GM23338 (cell line): ENCODE measurements around the gene STXBP5. TPM values are rescaled to one million over a fixed set of nuclear protein-coding genes. Genes with fewer than 3 reads are reported as not detected.

Experiments used
- ATAC-seq: fragments of 200-7000 bp; cut with Tn5 transposase; 3 replicates; pipeline ENCODE4 v1.9.1; 2020
- DNase-seq: peaks from one replicate; pipeline ENCODE4 v3.0.0-alpha.2; 2015; ENCODE audit warnings: low spot score
- H2AFZ ChIP-seq: fragments of 200-600 bp; sonication (generic); 2 replicates; pipeline ENCODE4 v1.8.0; 2016; ENCODE audit warnings: antibody characterized with exemption, mild to moderate bottlenecking, moderate library complexity
- H3F3A ChIP-seq: fragments of 200-600 bp; sonication (generic); replicated peaks from 2 replicates; pipeline ENCODE4 v1.8.0; 2017; ENCODE audit warnings: antibody characterized with exemption, mixed run types, low read depth
- H3K27ac ChIP-seq: fragments of 200-600 bp; sonication (generic); 2 replicates; pipeline ENCODE4 v1.6.1; 2016; ENCODE audit warnings: low read depth
- H3K27me3 ChIP-seq: fragments of 200-600 bp; sonication (generic); 2 replicates; pipeline ENCODE4 v1.8.0; 2016; ENCODE audit warnings: mild to moderate bottlenecking, mixed run types, moderate library complexity; ENCODE audit not compliant: insufficient read depth
- H3K36me3 ChIP-seq: fragments of 200-600 bp; sonication (generic); 2 replicates; pipeline ENCODE4 v1.8.0; 2016; ENCODE audit warnings: mild to moderate bottlenecking; ENCODE audit not compliant: insufficient read depth
- H3K4me1 ChIP-seq: fragments of 200-600 bp; sonication (generic); 2 replicates; pipeline ENCODE4 v1.8.0; 2016; ENCODE audit warnings: mild to moderate bottlenecking, moderate library complexity; ENCODE audit not compliant: insufficient read depth
- H3K4me2 ChIP-seq: fragments of 200-600 bp; sonication (generic); 2 replicates; pipeline ENCODE4 v1.7.1; 2017; ENCODE audit warnings: mixed run types
- H3K4me3 ChIP-seq: fragments of 200-600 bp; sonication (generic); 2 replicates; pipeline ENCODE4 v1.6.1; 2016; ENCODE audit warnings: mixed run types
- H3K79me2 ChIP-seq: fragments of 200-600 bp; sonication (generic); replicated peaks from 2 replicates; pipeline ENCODE4 v1.8.0; 2017; ENCODE audit warnings: mild to moderate bottlenecking; ENCODE audit not compliant: insufficient read depth
- H3K9me2 ChIP-seq: fragments of 200-600 bp; sonication (generic); 2 replicates; pipeline ENCODE4 v1.8.0; 2017; ENCODE audit not compliant: insufficient read depth
- H4K20me1 ChIP-seq: fragments of 200-600 bp; sonication (generic); replicated peaks from 2 replicates; pipeline ENCODE4 v1.8.0; 2017; ENCODE audit warnings: mild to moderate bottlenecking; ENCODE audit not compliant: insufficient read depth
- H3K27ac Mint-ChIP-seq: 2 replicates; pipeline ENCODE4 v1.8.0; 2020; ENCODE audit warnings: inconsistent platforms, mild to moderate bottlenecking, moderate library complexity, mixed read lengths
- H3K27me3 Mint-ChIP-seq: 3 replicates; pipeline ENCODE4 v1.8.0; 2022; ENCODE audit warnings: low read depth, mild to moderate bottlenecking, moderate library complexity, mixed read lengths, inconsistent platforms; ENCODE audit not compliant: insufficient read depth, poor library complexity
- H3K36me3 Mint-ChIP-seq: 3 replicates; pipeline ENCODE4 v1.8.0; 2021; ENCODE audit warnings: low read depth, mild to moderate bottlenecking, inconsistent platforms, moderate library complexity, mixed read lengths
- H3K4me1 Mint-ChIP-seq: 3 replicates; pipeline ENCODE4 v1.8.0; 2020; ENCODE audit warnings: mild to moderate bottlenecking, inconsistent platforms, mixed read lengths
- H3K4me3 Mint-ChIP-seq: 3 replicates; pipeline ENCODE4 v1.8.0; 2021; ENCODE audit warnings: moderate library complexity, mild to moderate bottlenecking, inconsistent platforms, mixed read lengths
- H3K9me3 Mint-ChIP-seq: 3 replicates; pipeline ENCODE4 v1.8.0; 2020; ENCODE audit warnings: moderate library complexity, mild to moderate bottlenecking, inconsistent platforms, mixed read lengths
- CREB1 ChIP-seq: fragments of 250-450 bp; sonication (Bioruptor Pico); IDR thresholded peaks from 2 replicates; pipeline ENCODE4 v1.5.0; 2020; ENCODE audit warnings: low read depth, mild to moderate bottlenecking, moderate library complexity
- POLR2AphosphoS5 ChIP-seq: IDR thresholded peaks from 2 replicates; pipeline ENCODE4 v1.6.1; 2016; ENCODE audit warnings: antibody characterized with exemption, low read depth
- ZNF114 ChIP-seq: fragments of 250-450 bp; sonication (Bioruptor Pico); IDR thresholded peaks from 2 replicates; pipeline ENCODE4 v1.5.0; 2020; ENCODE audit warnings: mild to moderate bottlenecking, moderate library complexity
- polyA plus RNA-seq: library from polyadenylated mRNA; unstranded; fragments of >200 nt; fragmentation: Nextera tagmentation; extraction: Ambion mirVana; gene quantifications from 2 replicates; pipeline ENCODE4 v1.2.1, GENCODE V29; 2016
- total RNA-seq: library from RNA; depleted of rRNA; stranded (reverse); fragments of >200 nt; shearing (Covaris generic); gene quantifications from 2 replicates; pipeline ENCODE4 v1.2.3, GENCODE V29; 2014
- TF ChIP-seq, protein P1 (sequence below): IDR thresholded peaks from one replicate; pipeline ENCODE4 v1.6.1; 2018; ENCODE audit warnings: antibody characterized with exemption; ENCODE audit not compliant: unreplicated experiment
- TF ChIP-seq, protein P2 (sequence below): fragments of 250-450 bp; sonication (Bioruptor Pico); IDR thresholded peaks from 2 replicates; pipeline ENCODE4 v1.5.0; 2020; ENCODE audit warnings: mild to moderate bottlenecking, moderate library complexity

STXBP5 gene
- total and polyA plus RNA-seq, 2 experiments from 2014 or later, result 3.9 to 17.8 TPM

DNA sequence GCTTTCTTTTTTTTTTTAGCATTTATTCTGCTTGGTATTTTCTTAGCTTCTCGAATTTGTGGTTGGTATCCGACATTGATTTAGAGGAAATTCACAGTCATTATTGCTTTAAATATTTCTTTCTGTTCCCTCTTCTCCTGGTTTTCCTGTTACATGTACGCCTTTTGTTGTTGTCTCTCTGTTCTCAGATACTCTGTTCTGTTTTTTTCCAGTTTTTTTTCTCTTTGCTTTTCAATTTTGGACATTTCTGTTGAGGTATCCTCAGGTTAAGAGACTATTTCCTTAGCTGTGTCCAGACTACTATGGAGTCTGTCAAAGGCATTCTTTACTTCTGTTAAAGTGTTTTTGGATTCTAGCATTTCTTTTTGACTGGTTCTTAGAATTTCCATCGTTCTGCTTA, 17.5 kb downstream of the STXBP5 start:
- H3K79me2 ChIP-seq, result peaks cover 41% of the 10 kb centered on the region
- H3K9me3 Mint-ChIP-seq, result no peaks in the 10 kb centered on the region

More for the DNA sequence above, 17.5 kb downstream of the STXBP5 start:
- H3K4me1 Mint-ChIP-seq, result peaks cover 13% of the 10 kb centered on the region
- no peak for DNase-seq
- peak overlapping the region; percentile 86; the same call in 1 of the 2 replicates for H3K27ac Mint-ChIP-seq
- Histone ChIP-seq H3K4me1 (no peaks in the 10 kb centered on the region; the same call in 1 of the 2 replicates), H3F3A (no peaks in the 10 kb centered on the region), H2AFZ (no peak overlapping the region), H4K20me1 (no peaks in the 10 kb centered on the region), H3K27me3 (no peaks in the 10 kb centered on the region), H3K4me3 (no peak overlapping the region), H3K9me2 (no peaks in the 10 kb centered on the region), H3K27ac (no peak overlapping the region), H3K36me3 (no peaks in the 10 kb centered on the region), H3K4me2 (no peak overlapping the region)
- TF ChIP-seq, protein P1, sequence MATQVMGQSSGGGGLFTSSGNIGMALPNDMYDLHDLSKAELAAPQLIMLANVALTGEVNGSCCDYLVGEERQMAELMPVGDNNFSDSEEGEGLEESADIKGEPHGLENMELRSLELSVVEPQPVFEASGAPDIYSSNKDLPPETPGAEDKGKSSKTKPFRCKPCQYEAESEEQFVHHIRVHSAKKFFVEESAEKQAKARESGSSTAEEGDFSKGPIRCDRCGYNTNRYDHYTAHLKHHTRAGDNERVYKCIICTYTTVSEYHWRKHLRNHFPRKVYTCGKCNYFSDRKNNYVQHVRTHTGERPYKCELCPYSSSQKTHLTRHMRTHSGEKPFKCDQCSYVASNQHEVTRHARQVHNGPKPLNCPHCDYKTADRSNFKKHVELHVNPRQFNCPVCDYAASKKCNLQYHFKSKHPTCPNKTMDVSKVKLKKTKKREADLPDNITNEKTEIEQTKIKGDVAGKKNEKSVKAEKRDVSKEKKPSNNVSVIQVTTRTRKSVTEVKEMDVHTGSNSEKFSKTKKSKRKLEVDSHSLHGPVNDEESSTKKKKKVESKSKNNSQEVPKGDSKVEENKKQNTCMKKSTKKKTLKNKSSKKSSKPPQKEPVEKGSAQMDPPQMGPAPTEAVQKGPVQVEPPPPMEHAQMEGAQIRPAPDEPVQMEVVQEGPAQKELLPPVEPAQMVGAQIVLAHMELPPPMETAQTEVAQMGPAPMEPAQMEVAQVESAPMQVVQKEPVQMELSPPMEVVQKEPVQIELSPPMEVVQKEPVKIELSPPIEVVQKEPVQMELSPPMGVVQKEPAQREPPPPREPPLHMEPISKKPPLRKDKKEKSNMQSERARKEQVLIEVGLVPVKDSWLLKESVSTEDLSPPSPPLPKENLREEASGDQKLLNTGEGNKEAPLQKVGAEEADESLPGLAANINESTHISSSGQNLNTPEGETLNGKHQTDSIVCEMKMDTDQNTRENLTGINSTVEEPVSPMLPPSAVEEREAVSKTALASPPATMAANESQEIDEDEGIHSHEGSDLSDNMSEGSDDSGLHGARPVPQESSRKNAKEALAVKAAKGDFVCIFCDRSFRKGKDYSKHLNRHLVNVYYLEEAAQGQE, result no peak
- TF ChIP-seq CREB1 (CRISPR knock-in tag) (no peak), ZNF114 (CRISPR knock-in tag) (no peak), POLR2AphosphoS5 (no peak)
- TF ChIP-seq, protein P2, sequence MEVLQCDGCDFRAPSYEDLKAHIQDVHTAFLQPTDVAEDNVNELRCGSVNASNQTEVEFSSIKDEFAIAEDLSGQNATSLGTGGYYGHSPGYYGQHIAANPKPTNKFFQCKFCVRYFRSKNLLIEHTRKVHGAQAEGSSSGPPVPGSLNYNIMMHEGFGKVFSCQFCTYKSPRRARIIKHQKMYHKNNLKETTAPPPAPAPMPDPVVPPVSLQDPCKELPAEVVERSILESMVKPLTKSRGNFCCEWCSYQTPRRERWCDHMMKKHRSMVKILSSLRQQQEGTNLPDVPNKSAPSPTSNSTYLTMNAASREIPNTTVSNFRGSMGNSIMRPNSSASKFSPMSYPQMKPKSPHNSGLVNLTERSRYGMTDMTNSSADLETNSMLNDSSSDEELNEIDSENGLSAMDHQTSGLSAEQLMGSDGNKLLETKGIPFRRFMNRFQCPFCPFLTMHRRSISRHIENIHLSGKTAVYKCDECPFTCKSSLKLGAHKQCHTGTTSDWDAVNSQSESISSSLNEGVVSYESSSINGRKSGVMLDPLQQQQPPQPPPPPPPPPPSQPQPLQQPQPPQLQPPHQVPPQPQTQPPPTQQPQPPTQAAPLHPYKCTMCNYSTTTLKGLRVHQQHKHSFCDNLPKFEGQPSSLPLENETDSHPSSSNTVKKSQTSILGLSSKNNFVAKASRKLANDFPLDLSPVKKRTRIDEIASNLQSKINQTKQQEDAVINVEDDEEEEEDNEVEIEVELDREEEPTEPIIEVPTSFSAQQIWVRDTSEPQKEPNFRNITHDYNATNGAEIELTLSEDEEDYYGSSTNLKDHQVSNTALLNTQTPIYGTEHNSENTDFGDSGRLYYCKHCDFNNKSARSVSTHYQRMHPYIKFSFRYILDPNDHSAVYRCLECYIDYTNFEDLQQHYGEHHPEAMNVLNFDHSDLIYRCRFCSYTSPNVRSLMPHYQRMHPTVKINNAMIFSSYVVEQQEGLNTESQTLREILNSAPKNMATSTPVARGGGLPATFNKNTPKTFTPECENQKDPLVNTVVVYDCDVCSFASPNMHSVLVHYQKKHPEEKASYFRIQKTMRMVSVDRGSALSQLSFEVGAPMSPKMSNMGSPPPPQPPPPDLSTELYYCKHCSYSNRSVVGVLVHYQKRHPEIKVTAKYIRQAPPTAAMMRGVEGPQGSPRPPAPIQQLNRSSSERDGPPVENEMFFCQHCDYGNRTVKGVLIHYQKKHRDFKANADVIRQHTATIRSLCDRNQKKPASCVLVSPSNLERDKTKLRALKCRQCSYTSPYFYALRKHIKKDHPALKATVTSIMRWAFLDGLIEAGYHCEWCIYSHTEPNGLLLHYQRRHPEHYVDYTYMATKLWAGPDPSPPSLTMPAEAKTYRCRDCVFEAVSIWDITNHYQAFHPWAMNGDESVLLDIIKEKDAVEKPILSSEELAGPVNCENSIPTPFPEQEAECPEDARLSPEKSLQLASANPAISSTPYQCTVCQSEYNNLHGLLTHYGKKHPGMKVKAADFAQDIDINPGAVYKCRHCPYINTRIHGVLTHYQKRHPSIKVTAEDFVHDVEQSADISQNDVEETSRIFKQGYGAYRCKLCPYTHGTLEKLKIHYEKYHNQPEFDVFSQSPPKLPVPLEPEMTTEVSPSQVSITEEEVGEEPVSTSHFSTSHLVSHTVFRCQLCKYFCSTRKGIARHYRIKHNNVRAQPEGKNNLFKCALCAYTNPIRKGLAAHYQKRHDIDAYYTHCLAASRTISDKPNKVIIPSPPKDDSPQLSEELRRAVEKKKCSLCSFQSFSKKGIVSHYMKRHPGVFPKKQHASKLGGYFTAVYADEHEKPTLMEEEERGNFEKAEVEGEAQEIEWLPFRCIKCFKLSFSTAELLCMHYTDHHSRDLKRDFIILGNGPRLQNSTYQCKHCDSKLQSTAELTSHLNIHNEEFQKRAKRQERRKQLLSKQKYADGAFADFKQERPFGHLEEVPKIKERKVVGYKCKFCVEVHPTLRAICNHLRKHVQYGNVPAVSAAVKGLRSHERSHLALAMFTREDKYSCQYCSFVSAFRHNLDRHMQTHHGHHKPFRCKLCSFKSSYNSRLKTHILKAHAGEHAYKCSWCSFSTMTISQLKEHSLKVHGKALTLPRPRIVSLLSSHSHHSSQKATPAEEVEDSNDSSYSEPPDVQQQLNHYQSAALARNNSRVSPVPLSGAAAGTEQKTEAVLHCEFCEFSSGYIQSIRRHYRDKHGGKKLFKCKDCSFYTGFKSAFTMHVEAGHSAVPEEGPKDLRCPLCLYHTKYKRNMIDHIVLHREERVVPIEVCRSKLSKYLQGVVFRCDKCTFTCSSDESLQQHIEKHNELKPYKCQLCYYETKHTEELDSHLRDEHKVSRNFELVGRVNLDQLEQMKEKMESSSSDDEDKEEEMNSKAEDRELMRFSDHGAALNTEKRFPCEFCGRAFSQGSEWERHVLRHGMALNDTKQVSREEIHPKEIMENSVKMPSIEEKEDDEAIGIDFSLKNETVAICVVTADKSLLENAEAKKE (CRISPR knock-in tag), result no peak
- no peaks in the 10 kb centered on the region for H3K36me3 Mint-ChIP-seq
- ATAC-seq, result no peak
- no peaks in the 10 kb centered on the region for H3K27me3 Mint-ChIP-seq
- H3K4me3 Mint-ChIP-seq, result no peak overlapping the region
